GM21723 (cell line): ENCODE measurements around the gene EPHA4.

Source experiments
- ATAC-seq: cut with Tn5 transposase; IDR thresholded peaks from one replicate; pipeline ENCODE4 v1.9.1; 2021; ENCODE audit warnings: mild to moderate bottlenecking, moderate library complexity; ENCODE audit not compliant: unreplicated experiment

Gene EPHA4

GRCh38 chr2:221572821-221573429 is 821 bp upstream of the EPHA4 start:
- ATAC-seq = peak; percentile 35

GRCh38 chr2:221571551-221572218 is 419 bp downstream of the EPHA4 start:
- ATAC-seq = peak; percentile 15

- ATAC-seq = no peak
These were observed 1.0 kb downstream of the EPHA4 start for GRCh38 chr2:221571025-221571550.

- ATAC-seq = no peak
These were observed 1.7 kb downstream of the EPHA4 start for GRCh38 chr2:221570321-221570935.

GRCh38 chr2:221569871-221570270 is 2.2 kb downstream of the EPHA4 start:
- ATAC-seq = no peak

- no peak for ATAC-seq
These were observed 2.7 kb downstream of the EPHA4 start for GRCh38 chr2:221569425-221569845.

- no peak for ATAC-seq
These were observed 3.8 kb downstream of the EPHA4 start for GRCh38 chr2:221568299-221568698.

GRCh38 chr2:221567809-221568208 is 4.3 kb downstream of the EPHA4 start:
- no peak for ATAC-seq

GRCh38 chr2:221567231-221567760 is 4.8 kb downstream of the EPHA4 start:
- ATAC-seq = no peak

- ATAC-seq = no peak
These were observed 8.7 kb downstream of the EPHA4 start for GRCh38 chr2:221563270-221563985.

GRCh38 chr2:221562226-221562625 is 9.9 kb downstream of the EPHA4 start:
- ATAC-seq = no peak

- ATAC-seq = no peak
These were observed 10.3 kb downstream of the EPHA4 start for GRCh38 chr2:221561770-221562169.

GRCh38 chr2:221559991-221560390 is 12.1 kb downstream of the EPHA4 start:
- ATAC-seq = no peak

- no peak for ATAC-seq
These were observed 14.0 kb downstream of the EPHA4 start for GRCh38 chr2:221558107-221558506.

GRCh38 chr2:221555494-221555846 is 16.6 kb downstream of the EPHA4 start:
- peak; percentile 60 for ATAC-seq

- peak; percentile 100 for ATAC-seq
These were observed 17.2 kb downstream of the EPHA4 start for GRCh38 chr2:221554769-221555493.

GRCh38 chr2:221553333-221553732 is 18.8 kb downstream of the EPHA4 start:
- ATAC-seq = no peak

GRCh38 chr2:221552291-221552690 is 19.8 kb downstream of the EPHA4 start:
- no peak for ATAC-seq

GRCh38 chr2:221551864-221552263 is 20.2 kb downstream of the EPHA4 start:
- ATAC-seq = no peak

- peak; percentile 86 for ATAC-seq
These were observed 23.0 kb downstream of the EPHA4 start for GRCh38 chr2:221549143-221549542.
